GM12878 (cell line): ENCODE results near the gene DPP4. TPM values are rescaled to one million over a fixed set of nuclear protein-coding genes. Genes with fewer than 3 reads are reported as not detected.

Source experiments
- ATAC-seq: fragments of 200-7000 bp; cut with Tn5 transposase; 3 replicates; pipeline ENCODE4 v1.9.1; 2020; ENCODE audit warnings: mild to moderate bottlenecking, moderate library complexity
- BruUV-seq: library from RNA; stranded (reverse); fragments of 400-500 nt; replicated peaks from 2 replicates; lab custom pipeline; 2021; lab: Mats Ljungman, UMichigan
- CTCF ChIA-PET: fragments of 300-600 bp; sonication (Branson Sonifier 250); formaldehyde crosslinking; extraction: SDS; loops from one replicate; lab custom pipeline; 2021; ENCODE audit warnings: inconsistent platforms; lab: Yijun Ruan, JAX
- POLR2A ChIA-PET: fragments of 350-600 bp; formaldehyde crosslinking; extraction: SDS; loops from one replicate; lab custom pipeline; 2021; ENCODE audit warnings: inconsistent platforms; lab: Charles Lee
- RAD21 ChIA-PET: fragments of 300-600 bp; sonication (Branson Sonifier 250); formaldehyde crosslinking; loops from one replicate; lab custom pipeline; 2023; ENCODE audit warnings: antibody characterized with exemption; ENCODE audit not compliant: unreplicated experiment; lab: Charles Lee
- SMC1A ChIA-PET: fragments of 300-600 bp; sonication (Branson Sonifier 250); formaldehyde crosslinking; loops from one replicate; lab custom pipeline; 2023; ENCODE audit not compliant: unreplicated experiment, uncharacterized antibody; lab: Charles Lee
- DNase-seq: peaks from one replicate; pipeline ENCODE4 v3.0.0-alpha.2; 2011; ENCODE audit warnings: low read depth, low spot score
- FAIRE-seq: peaks from 3 replicates; lab custom pipeline; 2011; peaks lifted over from hg19 to GRCh38; lab: Jason Lieb, UNC
- H2AFZ ChIP-seq: 2 replicates; pipeline ENCODE4 v1.6.0; 2011; ENCODE audit warnings: low read depth, low read length, control low read depth; ENCODE audit not compliant: control insufficient read depth
- H3K27ac ChIP-seq: 2 replicates; pipeline ENCODE4 v1.5.1; 2011; ENCODE audit warnings: control low read depth; ENCODE audit not compliant: control insufficient read depth, insufficient read depth
- H3K27me3 ChIP-seq, 2 experiments: replicated peaks in 1 of 2; 2 replicates each; pipeline versions ENCODE4 v1.6.0 to v1.6.1; 2011; ENCODE audit warnings: low read length in 1 of 2; ENCODE audit not compliant: control insufficient read depth in 2 of 2, insufficient read depth in 2 of 2
- H3K36me3 ChIP-seq, 2 experiments: 2 replicates each; pipeline ENCODE4 v1.5.1; 2011; ENCODE audit warnings: low read length in 1 of 2; ENCODE audit not compliant: control insufficient read depth in 2 of 2, insufficient read depth in 2 of 2
- H3K4me1 ChIP-seq: 2 replicates; pipeline ENCODE4 v1.6.1; 2011; ENCODE audit warnings: mild to moderate bottlenecking, low read length, moderate library complexity, mixed read lengths; ENCODE audit not compliant: control insufficient read depth, insufficient read depth
- H3K4me2 ChIP-seq: 2 replicates; pipeline ENCODE4 v1.6.0; 2011; ENCODE audit warnings: control low read depth; ENCODE audit not compliant: control insufficient read depth, insufficient read depth
- H3K4me3 ChIP-seq: fragments of 200-600 bp; sonication (generic); 2 replicates; pipeline ENCODE4 v1.5.1; 2016
- H3K79me2 ChIP-seq: 2 replicates; pipeline ENCODE4 v1.6.0; 2011; ENCODE audit warnings: low read length; ENCODE audit not compliant: control insufficient read depth, insufficient read depth
- H3K9ac ChIP-seq: 2 replicates; pipeline ENCODE4 v1.8.0; 2011; ENCODE audit warnings: low read length, control low read depth, mixed read lengths; ENCODE audit not compliant: control insufficient read depth, insufficient read depth
- H3K9me3 ChIP-seq: replicated peaks from 3 replicates; pipeline ENCODE4 v1.5.1; 2011; ENCODE audit warnings: mild to moderate bottlenecking, low read length; ENCODE audit not compliant: control insufficient read depth, insufficient read depth
- H4K20me1 ChIP-seq: 2 replicates; pipeline ENCODE4 v1.6.0; 2011; ENCODE audit not compliant: control insufficient read depth, insufficient read depth
- CREM ChIP-seq: IDR thresholded peaks from 2 replicates; pipeline ENCODE4 v1.6.1; 2014; ENCODE audit warnings: antibody characterized with exemption, low read depth
- EGR1 ChIP-seq, 2 experiments: IDR thresholded peaks; 1 replicate in 1 of 2; 2 replicates in 1 of 2; pipeline ENCODE4 v1.6.1; 2011 to 2012; ENCODE audit warnings: low read depth in 2 of 2, low read length in 2 of 2, borderline replicate concordance in 1 of 2, mild to moderate bottlenecking in 1 of 2, moderate library complexity in 1 of 2
- ELK1 ChIP-seq: IDR thresholded peaks from 2 replicates; pipeline ENCODE4 v1.6.1; 2012; ENCODE audit warnings: low read depth, low read length, improper control_type of control experiment
- MYC ChIP-seq: IDR thresholded peaks from 2 replicates; pipeline ENCODE4 v1.6.1; 2011; ENCODE audit warnings: mild to moderate bottlenecking, low read length, moderate library complexity, inconsistent platforms; ENCODE audit not compliant: insufficient read depth, insufficient replicate concordance, insufficient read length, severe bottlenecking
- NFYA ChIP-seq: IDR thresholded peaks from 2 replicates; pipeline ENCODE4 v1.6.1; 2011; ENCODE audit warnings: low read depth, mild to moderate bottlenecking, low read length, improper control_type of control experiment, borderline replicate concordance
- PAX5 ChIP-seq: IDR thresholded peaks from 2 replicates; pipeline ENCODE4 v1.6.1; 2011; ENCODE audit warnings: low read depth, low read length, borderline replicate concordance
- RCOR1 ChIP-seq: conservative IDR thresholded peaks from 2 replicates; pipeline ENCODE4 v1.6.1; 2012; ENCODE audit warnings: low read depth, low read length, improper control_type of control experiment
- REST ChIP-seq: IDR thresholded peaks from 2 replicates; pipeline ENCODE4 v1.6.1; 2012; ENCODE audit warnings: mild to moderate bottlenecking, low read depth, low read length
- SP1 ChIP-seq: IDR thresholded peaks from one replicate; pipeline ENCODE4 v1.6.1; 2011; ENCODE audit warnings: low read depth, low read length
- SUZ12 ChIP-seq: fragments of 200-600 bp; sonication (generic); IDR thresholded peaks from one replicate; pipeline ENCODE4 v1.6.1; 2018; ENCODE audit warnings: antibody characterized with exemption, mild to moderate bottlenecking; ENCODE audit not compliant: unreplicated experiment
- WGBS: methylation state at CpG from one replicate; pipeline ENCODE4 v1.1.6; 2016; ENCODE audit warnings: low lambda C conversion rate; ENCODE audit not compliant: insufficient replicate concordance, insufficient coverage; ENCODE audit errors: missing lambda C conversion rate; 5-methylcytosine and 5-hydroxymethylcytosine counted together
- in situ Hi-C: fragments of 300-500 bp; cut with MboI; formaldehyde crosslinking; loops from 9 replicates; pipeline ENCODE4 v1.14.3; 2018; ENCODE audit warnings: mixed read lengths
- intact Hi-C: fragments of 100-400 bp; cut with micrococcal nuclease; formaldehyde crosslinking; loops from one replicate; pipeline ENCODE4 v1.14.2; 2022; ENCODE audit not compliant: unreplicated experiment
- polyA plus RNA-seq, 11 experiments: library from polyadenylated mRNA; depleted of rRNA in 4 of 11; unstranded in 6 of 11; stranded (reverse) in 5 of 11; fragments of >200 nt; fragmentation: Nextera tagmentation in 4 of 11; fragmentation: Illumina TruSeq in 1 of 11; extraction: Ambion mirVana in 4 of 11; extraction: Trizol in 1 of 11; gene quantifications; 1 replicate in 1 of 11; 2 replicates in 10 of 11; pipeline versions ENCODE4 v1.2.1 to v1.2.3, GENCODE V29; 2011 to 2016; ENCODE audit warnings: inconsistent platforms in 2 of 11, missing spikeins in 2 of 11, low read depth in 1 of 11
- total RNA-seq, 4 experiments: library from RNA; depleted of rRNA in 3 of 4; stranded (reverse); fragments of >200 nt in 3 of 4; fragmentation: Illumina TruSeq in 1 of 4; extraction: Trizol in 1 of 4; gene quantifications; 2 replicates each; pipeline versions ENCODE4 v1.2.1 to v1.2.3, GENCODE V29; 2013 to 2021

DPP4 gene
- total and polyA plus RNA-seq, 10 of the 15 experiments (the other 5 are each of a cell fraction or from before 2014, with no cell fraction given) = 4.1 to 11.4 (median 9.3) TPM

GRCh38 chr2:162086904-162087303, 12.9 kb upstream of the DPP4 start:
- Histone ChIP-seq H3K27ac (no peak overlapping the region), H3K27me3 (no peaks in the 10 kb centered on the region; a peak in 1 of 4 replicates), H4K20me1 (no peaks in the 10 kb centered on the region), H3K4me3 (no peak overlapping the region), H3K9me3 (no peaks in the 10 kb centered on the region), H3K36me3 (no peaks in the 10 kb centered on the region), H3K4me2 (no peak overlapping the region), H3K79me2 (no peaks in the 10 kb centered on the region), H3K4me1 (no peaks in the 10 kb centered on the region), H2AFZ (no peak overlapping the region), H3K9ac (no peak overlapping the region)
- SMC1A ChIA-PET = interaction anchor here (0.7 kb wide), 1 partner anchor 79 kb away, joined by 3 read pairs; no protein-coding TSS in a partner anchor
- TF ChIP-seq SUZ12 (no peak), SP1 (no peak)
- 35% methylated on average over 2 of the region's 2 CpGs for WGBS
- DNase-seq (no peak), FAIRE-seq (no peak), ATAC-seq (no peak)
- no TSS peak for BruUV-seq
- intact Hi-C loops = loop anchor here (5.0 kb wide), 1 partner anchor 45 kb away; no protein-coding TSS in a partner anchor
- in situ Hi-C loops = no loop called here
- RAD21 ChIA-PET = no interaction called here
- CTCF ChIA-PET = interaction anchor here (0.8 to 1.1 kb wide), 2 partner anchors 39 to 79 kb away, joined by 3 read pairs; no protein-coding TSS in a partner anchor
- POLR2A ChIA-PET = no interaction called here

- DNase-seq (no peak), ATAC-seq (no peak), FAIRE-seq (no peak)
- no TSS peak for BruUV-seq
- Histone ChIP-seq H3K9me3 (no peaks in the 10 kb centered on the region; the same call in 2 of the 3 replicates), H3K79me2 (no peaks in the 10 kb centered on the region), H4K20me1 (no peaks in the 10 kb centered on the region), H3K27me3 (no peaks in the 10 kb centered on the region; a peak in 1 of 4 replicates), H3K9ac (no peak overlapping the region), H3K4me3 (no peak overlapping the region), H3K4me2 (no peak overlapping the region), H2AFZ (no peak overlapping the region), H3K4me1 (no peaks in the 10 kb centered on the region), H3K36me3 (no peaks in the 10 kb centered on the region), H3K27ac (no peak overlapping the region)
- intact Hi-C loops = loop anchor here (5.0 kb wide), 1 partner anchor 43 kb away; no protein-coding TSS in a partner anchor
- in situ Hi-C loops = no loop called here
- 5% methylated on average over 3 of the region's 3 CpGs for WGBS
- ChIA-PET CTCF (interaction anchor here (1.0 to 1.5 kb wide), 3 partner anchors 38 to 79 kb away, joined by 3 to 4 read pairs (median 3); no protein-coding TSS in a partner anchor), SMC1A (interaction anchor here (1.5 to 1.8 kb wide), 2 partner anchors 13 to 27 kb away, joined by 4 to 6 read pairs; no protein-coding TSS in a partner anchor), RAD21 (no interaction called here), POLR2A (no interaction called here)
- no peak for TF ChIP-seq RCOR1
- TF ChIP-seq PAX5 = no peak
- no peak for TF ChIP-seq CREM
- no peak for TF ChIP-seq NFYA
- TF ChIP-seq MYC = no peak
- no peak for TF ChIP-seq REST
- TF ChIP-seq ELK1 = no peak
- no peak for TF ChIP-seq EGR1 (IDR thresholded peaks at IDR 0.05; ENCODE audit: borderline replicate concordance in 1 of 2, low read depth in 2 of 2, low read length in 2 of 2)
Observed at GRCh38 chr2:162085090-162085891, 11.3 kb upstream of the DPP4 start.
